ENCODE results near the gene VPS36.
"Not testable (repeated sequence)": the region's sequence is repeated elsewhere in the genome, so short reads cannot be mapped to it uniquely, and the experiment has no call there.

Gene VPS36

DNA sequence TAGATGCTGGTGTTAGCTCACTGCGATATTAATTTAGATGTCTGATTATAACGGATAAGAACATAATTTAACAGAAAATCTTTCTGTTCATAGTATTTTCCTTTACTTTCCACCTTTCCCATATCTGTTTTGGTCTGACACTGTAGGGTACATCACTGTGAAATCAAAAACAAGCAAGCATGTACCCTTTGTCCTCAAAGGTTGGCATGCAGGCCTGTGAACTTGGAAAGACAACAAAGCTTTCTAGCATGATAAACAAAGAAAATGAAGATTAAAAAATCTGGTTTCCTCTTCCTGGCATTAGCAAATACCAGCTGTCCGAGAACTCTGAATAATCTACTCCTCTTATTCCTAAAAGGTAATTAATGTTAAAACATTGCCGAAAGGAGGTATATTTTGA is 76.0 kb downstream of the VPS36 start:
- DNase-seq: no peak

DNA sequence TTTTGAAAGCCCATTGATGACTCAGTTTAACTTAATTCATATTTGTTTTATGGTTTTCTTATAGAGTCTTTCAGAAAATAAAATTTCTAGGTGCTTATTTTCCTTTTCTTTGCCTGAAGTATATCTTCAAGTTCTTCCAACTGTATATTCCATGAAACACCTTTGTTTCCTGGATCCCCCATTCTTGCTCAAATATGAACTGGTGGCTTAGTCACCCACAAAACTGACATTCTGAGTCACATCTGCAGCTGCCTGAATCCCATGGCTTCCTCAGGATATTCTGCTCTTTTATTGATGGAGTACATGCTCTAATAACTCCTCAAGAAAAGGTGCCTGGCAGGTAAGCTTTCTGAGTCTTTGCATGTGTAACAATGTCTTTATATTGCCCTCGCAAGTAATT is 77.2 kb downstream of the VPS36 start:
- DNase-seq: not testable (repeated sequence)

DNA sequence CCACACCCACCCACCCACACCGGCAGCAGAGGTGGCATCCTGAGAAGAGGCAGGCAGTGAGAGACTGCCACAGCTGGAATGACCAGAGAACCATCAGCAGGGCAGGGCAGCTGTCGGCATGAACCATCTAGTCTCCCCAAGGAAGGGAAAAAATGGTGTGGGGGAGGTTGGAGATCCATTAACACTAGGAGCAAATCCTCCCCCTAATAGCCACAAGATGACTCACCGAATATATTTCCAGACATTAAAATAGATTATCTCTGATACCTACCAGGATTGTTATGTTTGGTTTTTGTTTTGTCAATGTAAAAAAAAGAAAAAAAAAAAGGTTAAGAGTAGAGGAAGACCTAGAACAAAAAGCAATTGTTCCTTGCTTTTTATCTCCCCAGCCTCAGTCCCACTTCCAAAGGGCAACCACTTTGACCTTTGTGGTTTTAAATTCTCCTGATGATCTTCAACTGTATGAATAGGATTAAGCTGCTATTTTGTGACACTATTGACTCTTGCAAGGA is 78.6 kb downstream of the VPS36 start:
- DNase-seq: no peak

DNA sequence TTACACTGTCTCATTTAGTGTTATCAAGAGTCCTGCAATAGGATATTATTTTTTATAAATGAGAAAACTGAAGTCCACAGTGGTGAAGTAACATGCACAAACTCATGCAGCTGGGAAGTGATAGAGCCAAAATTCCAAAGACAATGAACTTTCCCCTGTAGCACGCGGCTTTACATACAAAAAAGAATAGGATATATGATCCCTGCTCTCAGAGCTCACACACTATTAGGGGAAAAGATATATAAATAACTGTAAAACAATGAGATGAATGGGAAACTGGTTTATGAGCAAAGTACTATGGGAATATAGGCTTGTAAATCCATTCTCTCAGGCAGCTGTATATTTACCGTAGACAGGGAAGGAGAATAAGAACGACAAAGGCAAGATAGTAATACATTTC is 84.1 kb downstream of the VPS36 start:
- DNase-seq: no peak
